CD14-positive monocyte (primary cell): ENCODE measurements around the gene IMMP2L. TPM values are rescaled to one million over a fixed set of nuclear protein-coding genes. Genes with fewer than 3 reads are reported as not detected.

Experiments
- DNase-seq, 3 donors: peaks; one replicate each; pipeline ENCODE4 v3.0.0-alpha.2; 2011 to 2022
- H2AFZ ChIP-seq: 2 replicates; pipeline ENCODE4 v1.6.0; 2012; ENCODE audit warnings: mild to moderate bottlenecking, low read depth, low read length, inconsistent platforms; ENCODE audit not compliant: insufficient read depth, poor library complexity, severe bottlenecking
- H3K27ac ChIP-seq, 2 donors: 1 replicate in 1 of 2; 2 replicates in 1 of 2; pipeline ENCODE4 v1.5.1; 2012 to 2013; ENCODE audit warnings: low read length in 2 of 2, control low read depth in 1 of 2, inconsistent platforms in 1 of 2, low read depth in 1 of 2, mild to moderate bottlenecking in 1 of 2
- H3K27me3 ChIP-seq, 2 donors: one replicate each; pipeline versions ENCODE4 v1.6.0 to v1.6.1; 2011 to 2013; ENCODE audit warnings: low read length in 2 of 2; ENCODE audit not compliant: control insufficient read depth in 2 of 2, insufficient read depth in 2 of 2
- H3K36me3 ChIP-seq, 2 donors: replicated peaks in 1 of 2; 1 replicate in 1 of 2; 2 replicates in 1 of 2; pipeline versions ENCODE4 v1.5.1 to v1.6.1; 2012 to 2013; ENCODE audit warnings: low read length in 2 of 2, control low read depth in 1 of 2, inconsistent platforms in 1 of 2, mild to moderate bottlenecking in 1 of 2; ENCODE audit not compliant: insufficient read depth in 2 of 2, control insufficient read depth in 1 of 2
- H3K4me1 ChIP-seq, 2 donors: 1 replicate in 1 of 2; 2 replicates in 1 of 2; pipeline versions ENCODE4 v1.5.1 to v1.6.1; 2012 to 2013; ENCODE audit warnings: low read length in 2 of 2, control low read depth in 1 of 2, inconsistent platforms in 1 of 2, mild to moderate bottlenecking in 1 of 2, moderate library complexity in 1 of 2; ENCODE audit not compliant: insufficient read depth in 2 of 2, control insufficient read depth in 1 of 2
- H3K4me2 ChIP-seq: replicated peaks from 2 replicates; pipeline ENCODE3; 2012; ENCODE audit warnings: low read length, moderate library complexity, mild to moderate bottlenecking; ENCODE audit not compliant: poor library complexity, severe bottlenecking; ENCODE audit errors: extremely low read depth
- H3K4me3 ChIP-seq, 3 experiments: fragments of 200-600 bp in 1 of 3; sonication (generic) in 1 of 3; replicated peaks in 1 of 3; 1 replicate in 2 of 3; 2 replicates in 1 of 3; pipeline ENCODE4 v1.5.1; 2011 to 2013; ENCODE audit warnings: low read length in 3 of 3, mild to moderate bottlenecking in 3 of 3, control low read depth in 2 of 3, low read depth in 2 of 3, inconsistent platforms in 1 of 3, moderate library complexity in 1 of 3
- H3K79me2 ChIP-seq: 2 replicates; pipeline ENCODE4 v1.6.0; 2012; ENCODE audit warnings: mild to moderate bottlenecking, control low read depth, inconsistent platforms, low read length, moderate library complexity; ENCODE audit not compliant: insufficient read depth
- H3K9ac ChIP-seq: 2 replicates; pipeline ENCODE4 v1.6.0; 2017; ENCODE audit warnings: low read length, mild to moderate bottlenecking; ENCODE audit not compliant: insufficient read depth, poor library complexity, severe bottlenecking
- H3K9me3 ChIP-seq, 2 donors: replicated peaks in 1 of 2; 1 replicate in 1 of 2; 2 replicates in 1 of 2; pipeline versions ENCODE4 v1.5.1 to v1.6.1; 2012 to 2013; ENCODE audit warnings: low read length in 2 of 2, control low read depth in 1 of 2; ENCODE audit not compliant: control insufficient read depth in 1 of 2, insufficient read depth in 1 of 2
- H4K20me1 ChIP-seq: 2 replicates; pipeline ENCODE4 v1.6.0; 2012; ENCODE audit warnings: mild to moderate bottlenecking, low read length, control low read depth, moderate library complexity; ENCODE audit not compliant: insufficient read depth
- H3K27ac Mint-ChIP-seq, 7 donors: one replicate each; pipeline ENCODE4 v1.8.0; 2020; ENCODE audit warnings: mild to moderate bottlenecking in 7 of 7, mixed read lengths in 7 of 7, moderate library complexity in 6 of 7, inconsistent platforms in 2 of 7
- H3K27me3 Mint-ChIP-seq, 3 donors: one replicate each; pipeline ENCODE4 v1.8.0; 2021 to 2022; ENCODE audit warnings: low read depth in 3 of 3, mild to moderate bottlenecking in 3 of 3, mixed read lengths in 3 of 3, moderate library complexity in 3 of 3, inconsistent platforms in 1 of 3
- H3K36me3 Mint-ChIP-seq, 2 donors: one replicate each; pipeline ENCODE4 v1.8.0; 2020; ENCODE audit warnings: mixed read lengths in 2 of 2, inconsistent platforms in 1 of 2, mild to moderate bottlenecking in 1 of 2
- H3K4me1 Mint-ChIP-seq: one replicate; pipeline ENCODE4 v1.8.0; 2020; ENCODE audit warnings: mild to moderate bottlenecking, mixed read lengths
- H3K4me3 Mint-ChIP-seq, 2 donors: one replicate each; pipeline ENCODE4 v1.8.0; 2020; ENCODE audit warnings: mild to moderate bottlenecking in 2 of 2, mixed read lengths in 2 of 2, moderate library complexity in 1 of 2
- H3K9me3 Mint-ChIP-seq, 7 donors: one replicate each; pipeline ENCODE4 v1.8.0; 2020 to 2022; ENCODE audit warnings: mixed read lengths in 7 of 7, mild to moderate bottlenecking in 6 of 7, moderate library complexity in 6 of 7, inconsistent platforms in 2 of 7
- WGBS: methylation state at CpG from one replicate; pipeline ENCODE4 v1.1.5; 2013; ENCODE audit warnings: missing lambda C conversion rate; ENCODE audit not compliant: insufficient coverage; 5-methylcytosine and 5-hydroxymethylcytosine counted together
- intact Hi-C, 2 donors: fragments of 100-400 bp; cut with micrococcal nuclease; formaldehyde crosslinking; loops; one replicate each; pipeline versions ENCODE4 v1.15.0 to v1.15.1; 2023
- polyA plus RNA-seq, 3 donors: library from polyadenylated mRNA; depleted of rRNA in 1 of 3; unstranded in 2 of 3; stranded (reverse) in 1 of 3; fragments of 300-500 nt in 2 of 3; fragments of >200 nt in 1 of 3; fragmentation: Illumina TruSeq in 2 of 3; gene quantifications; 1 replicate in 2 of 3; 2 replicates in 1 of 3; pipeline ENCODE4 v1.2.3, GENCODE V29; 2012 to 2021
- TF ChIP-seq, protein P1 (sequence below): fragments of 200-600 bp; IDR thresholded peaks from one replicate; pipeline ENCODE4 v1.8.0; 2022; ENCODE audit warnings: antibody characterized with exemption, mild to moderate bottlenecking

The IMMP2L gene
- polyA plus RNA-seq, 3 donors: 1.9 to 6.4 (median 6.2) TPM

DNA sequence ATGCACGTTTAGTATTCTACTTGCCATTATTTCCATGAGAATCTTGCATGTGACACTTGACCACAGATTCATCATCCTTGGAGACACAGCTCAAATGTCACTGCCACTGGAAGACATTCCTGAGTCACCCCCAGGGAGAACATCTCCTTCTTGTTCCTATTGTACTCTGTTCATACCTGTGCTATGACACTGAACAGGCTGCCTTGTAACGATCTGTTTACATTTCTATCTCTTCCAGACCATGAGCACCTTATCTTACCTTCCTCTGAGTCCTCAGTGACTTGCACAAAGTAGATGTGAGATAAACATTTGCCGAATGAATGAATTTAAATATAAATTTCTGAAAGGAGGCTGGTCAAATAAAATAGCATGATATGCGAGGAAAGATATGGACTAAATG is 803.2 kb downstream of the IMMP2L start:
- H3K4me1 ChIP-seq: no peaks in the 10 kb centered on the region
- H3K4me3 Mint-ChIP-seq: no peak overlapping the region
- no peaks in the 10 kb centered on the region for H3K4me1 Mint-ChIP-seq
- WGBS: 40% methylated on average over 1 of the region's 4 CpGs
- H3K9me3 Mint-ChIP-seq: peaks cover 0 to 3% (median 2%) of the 10 kb centered on the region in 7 donors
- H3K27ac ChIP-seq: no peak overlapping the region
- H3K9me3 ChIP-seq: no peaks in the 10 kb centered on the region
- H4K20me1 ChIP-seq: no peaks in the 10 kb centered on the region
- H3K36me3 Mint-ChIP-seq: no peaks in the 10 kb centered on the region
- H3K36me3 ChIP-seq: no peaks in the 10 kb centered on the region
- no peaks in the 10 kb centered on the region for H3K79me2 ChIP-seq
- H3K9ac ChIP-seq: no peak overlapping the region
- H3K27me3 Mint-ChIP-seq: no peaks in the 10 kb centered on the region
- intact Hi-C loops: no loop called here
- H3K4me2 ChIP-seq: no peak overlapping the region
- TF ChIP-seq, protein P1, sequence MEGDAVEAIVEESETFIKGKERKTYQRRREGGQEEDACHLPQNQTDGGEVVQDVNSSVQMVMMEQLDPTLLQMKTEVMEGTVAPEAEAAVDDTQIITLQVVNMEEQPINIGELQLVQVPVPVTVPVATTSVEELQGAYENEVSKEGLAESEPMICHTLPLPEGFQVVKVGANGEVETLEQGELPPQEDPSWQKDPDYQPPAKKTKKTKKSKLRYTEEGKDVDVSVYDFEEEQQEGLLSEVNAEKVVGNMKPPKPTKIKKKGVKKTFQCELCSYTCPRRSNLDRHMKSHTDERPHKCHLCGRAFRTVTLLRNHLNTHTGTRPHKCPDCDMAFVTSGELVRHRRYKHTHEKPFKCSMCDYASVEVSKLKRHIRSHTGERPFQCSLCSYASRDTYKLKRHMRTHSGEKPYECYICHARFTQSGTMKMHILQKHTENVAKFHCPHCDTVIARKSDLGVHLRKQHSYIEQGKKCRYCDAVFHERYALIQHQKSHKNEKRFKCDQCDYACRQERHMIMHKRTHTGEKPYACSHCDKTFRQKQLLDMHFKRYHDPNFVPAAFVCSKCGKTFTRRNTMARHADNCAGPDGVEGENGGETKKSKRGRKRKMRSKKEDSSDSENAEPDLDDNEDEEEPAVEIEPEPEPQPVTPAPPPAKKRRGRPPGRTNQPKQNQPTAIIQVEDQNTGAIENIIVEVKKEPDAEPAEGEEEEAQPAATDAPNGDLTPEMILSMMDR: no peak
- H3K27me3 ChIP-seq: no peaks in the 10 kb centered on the region
- H2AFZ ChIP-seq: no peak overlapping the region
- no peak overlapping the region for H3K27ac Mint-ChIP-seq
- DNase-seq: no peak
- no peak overlapping the region for H3K4me3 ChIP-seq

DNA sequence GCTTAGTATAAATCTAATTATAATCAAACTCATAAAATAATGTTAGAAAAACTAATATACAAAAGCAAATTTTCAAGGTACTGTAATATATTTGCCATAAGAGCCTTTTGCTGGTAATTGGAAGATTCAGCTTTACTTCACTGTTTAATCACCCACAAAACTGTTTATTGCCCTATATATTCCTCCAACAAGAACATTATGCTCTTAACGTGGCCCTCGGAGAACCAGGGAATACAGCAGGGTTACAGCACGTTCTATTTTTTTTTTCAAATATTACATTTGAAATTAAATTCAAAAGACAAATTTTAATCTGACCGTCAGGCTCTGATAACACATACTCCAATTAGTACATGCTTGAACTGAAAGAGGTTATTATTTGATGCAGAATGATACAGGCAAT is 807.6 kb downstream of the IMMP2L start:
- H3K27me3 Mint-ChIP-seq: no peaks in the 10 kb centered on the region
- Histone ChIP-seq H3K4me1 (no peaks in the 10 kb centered on the region), H2AFZ (no peak overlapping the region), H3K36me3 (no peaks in the 10 kb centered on the region), H3K27ac (no peak overlapping the region), H3K79me2 (no peaks in the 10 kb centered on the region), H3K9ac (no peak overlapping the region), H4K20me1 (no peaks in the 10 kb centered on the region), H3K4me3 (no peak overlapping the region), H3K9me3 (no peaks in the 10 kb centered on the region), H3K4me2 (no peak overlapping the region), H3K27me3 (no peaks in the 10 kb centered on the region)
- intact Hi-C loops: no loop called here
- H3K36me3 Mint-ChIP-seq: no peaks in the 10 kb centered on the region
- no peak for DNase-seq
- H3K4me1 Mint-ChIP-seq: no peaks in the 10 kb centered on the region
- no peak overlapping the region for H3K27ac Mint-ChIP-seq
- peaks cover 0 to 3% (median 0%) of the 10 kb centered on the region in 7 donors for H3K9me3 Mint-ChIP-seq
- TF ChIP-seq, protein P1: no peak
- no peak overlapping the region for H3K4me3 Mint-ChIP-seq
- 88% methylated on average over 2 of the region's 4 CpGs for WGBS
